ENCODE data around the gene SOD1. TPM values are rescaled to one million over a fixed set of nuclear protein-coding genes. Genes with fewer than 3 reads are reported as not detected.

SOD1 gene
- total and polyA plus RNA-seq, 2 experiments from 2014 or later = 242 to 463 TPM

DNA sequence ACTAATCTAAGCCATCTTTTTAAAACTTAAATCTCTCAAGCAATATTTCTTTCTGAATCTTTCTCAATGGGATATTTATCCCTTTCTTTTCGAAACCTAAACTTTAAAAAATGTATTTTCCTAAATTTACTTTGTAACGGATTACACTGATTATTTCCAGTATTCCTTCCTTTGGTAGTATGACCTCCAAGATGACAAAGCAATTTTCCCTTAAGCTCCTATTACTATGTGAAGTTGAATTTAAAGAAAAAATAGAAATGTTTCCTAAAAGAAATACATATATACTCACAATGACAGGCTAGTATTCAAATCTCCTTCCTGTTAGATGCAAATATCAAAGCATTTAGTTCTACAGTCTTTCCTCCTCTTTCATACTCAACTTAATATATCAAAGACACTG is 56.6 kb downstream of the SOD1 start:
- no peak overlapping the region for H3K27ac ChIP-seq

More for the DNA sequence above, 56.6 kb downstream of the SOD1 start:
- H3K4me1 ChIP-seq (ENCODE audit: low read depth) = peaks cover 15% of the 10 kb centered on the region
- H3K36me3 ChIP-seq = no peaks in the 10 kb centered on the region
- DNase-seq (ENCODE audit: low read depth in 1 of 2, low spot score in 1 of 2) = no peak
- TF ChIP-seq, protein P1, sequence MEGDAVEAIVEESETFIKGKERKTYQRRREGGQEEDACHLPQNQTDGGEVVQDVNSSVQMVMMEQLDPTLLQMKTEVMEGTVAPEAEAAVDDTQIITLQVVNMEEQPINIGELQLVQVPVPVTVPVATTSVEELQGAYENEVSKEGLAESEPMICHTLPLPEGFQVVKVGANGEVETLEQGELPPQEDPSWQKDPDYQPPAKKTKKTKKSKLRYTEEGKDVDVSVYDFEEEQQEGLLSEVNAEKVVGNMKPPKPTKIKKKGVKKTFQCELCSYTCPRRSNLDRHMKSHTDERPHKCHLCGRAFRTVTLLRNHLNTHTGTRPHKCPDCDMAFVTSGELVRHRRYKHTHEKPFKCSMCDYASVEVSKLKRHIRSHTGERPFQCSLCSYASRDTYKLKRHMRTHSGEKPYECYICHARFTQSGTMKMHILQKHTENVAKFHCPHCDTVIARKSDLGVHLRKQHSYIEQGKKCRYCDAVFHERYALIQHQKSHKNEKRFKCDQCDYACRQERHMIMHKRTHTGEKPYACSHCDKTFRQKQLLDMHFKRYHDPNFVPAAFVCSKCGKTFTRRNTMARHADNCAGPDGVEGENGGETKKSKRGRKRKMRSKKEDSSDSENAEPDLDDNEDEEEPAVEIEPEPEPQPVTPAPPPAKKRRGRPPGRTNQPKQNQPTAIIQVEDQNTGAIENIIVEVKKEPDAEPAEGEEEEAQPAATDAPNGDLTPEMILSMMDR (IDR thresholded peaks at IDR 0.05; ENCODE audit: low read depth, low read length) = no peak
- H3K27me3 ChIP-seq = no peaks in the 10 kb centered on the region
- H3K9me3 ChIP-seq (ENCODE audit: low read depth) = no peaks in the 10 kb centered on the region
- no peak overlapping the region for H3K4me3 ChIP-seq

Other genes starting within 250 kb of the SOD1 start
- 8.2 and 16.0 TPM in 2 replicates for gene SCAF4, start 72.4 kb downstream of the SOD1 start, total RNA-seq
- 28.6 and 40.9 TPM in 2 replicates for gene SCAF4, start 72.4 kb downstream of the SOD1 start, polyA plus RNA-seq
- 6.7 and 8.0 TPM in 2 replicates for gene HUNK, start 213.3 kb downstream of the SOD1 start, total RNA-seq
- gene HUNK, start 213.3 kb downstream of the SOD1 start, polyA plus RNA-seq = 9.2 and 13.2 TPM in 2 replicates

Data from cardiac muscle cell (in vitro differentiated cells and primary cell).